Measurements from ENCODE around the gene LCK. TPM values are rescaled to one million over a fixed set of nuclear protein-coding genes. Genes with fewer than 3 reads are reported as not detected.

The LCK gene
- total and polyA plus RNA-seq, 3 experiments from 2014 or later = 288 to 937 (median 297) TPM

Other genes with a start within 250 kb of the LCK start
- gene KHDRBS1, start 237.4 kb upstream of the LCK start, total RNA-seq = 100 to 1,000 TPM; 210 TPM
- gene KHDRBS1, start 237.4 kb upstream of the LCK start, polyA plus RNA-seq = 117 TPM
- gene TMEM39B, start 178.3 kb upstream of the LCK start, total RNA-seq = 10 to 100 TPM; 23.4 to 25.8 TPM
- gene TMEM39B, start 178.3 kb upstream of the LCK start, polyA plus RNA-seq = 2.4 TPM
- gene KPNA6, start 143.2 kb upstream of the LCK start, total RNA-seq = 10 to 100 TPM; 91.8 to 96.7 TPM
- gene KPNA6, start 143.2 kb upstream of the LCK start, polyA plus RNA-seq = 29.3 TPM
- gene TXLNA, start 71.6 kb upstream of the LCK start, total RNA-seq = 10 to 100 TPM; 99.0 to 99.9 TPM
- gene TXLNA, start 71.6 kb upstream of the LCK start, polyA plus RNA-seq = 31.2 TPM
- 10 to 100 TPM; 20.6 to 21.0 TPM for gene CCDC28B, start 50.7 kb upstream of the LCK start, total RNA-seq
- gene CCDC28B, start 50.7 kb upstream of the LCK start, polyA plus RNA-seq = 14.7 TPM
- 1 to 10 TPM; 5.6 to 5.7 TPM for gene IQCC, start 45.6 kb upstream of the LCK start, total RNA-seq
- gene IQCC, start 45.6 kb upstream of the LCK start, polyA plus RNA-seq = 1.6 TPM
- under 1 TPM in 1 of 2 experiments, not detected in 1; 0.11 TPM for gene DCDC2B, start 42.2 kb upstream of the LCK start, total RNA-seq
- gene DCDC2B, start 42.2 kb upstream of the LCK start, polyA plus RNA-seq = 0.13 TPM
- 10 to 100 TPM; 10.9 to 12.2 TPM for gene TMEM234, start 28.9 kb upstream of the LCK start, total RNA-seq
- gene TMEM234, start 28.9 kb upstream of the LCK start, polyA plus RNA-seq = 6.5 TPM
- gene EIF3I, start 28.9 kb upstream of the LCK start, total RNA-seq = 100 to 1,000 TPM; 381 to 390 TPM
- 173 TPM for gene EIF3I, start 28.9 kb upstream of the LCK start, polyA plus RNA-seq
- gene FAM167B, start 4.0 kb upstream of the LCK start, total RNA-seq = under 1 TPM; 0.33 to 0.63 TPM
- gene FAM167B, start 4.0 kb upstream of the LCK start, polyA plus RNA-seq = not detected
- 100 to 1,000 TPM; 164 to 172 TPM for gene HDAC1, start 40.8 kb downstream of the LCK start, total RNA-seq
- 180 TPM for gene HDAC1, start 40.8 kb downstream of the LCK start, polyA plus RNA-seq
- 10 to 100 TPM; 11.6 to 12.1 TPM for gene MARCKSL1, start 85.0 kb downstream of the LCK start, total RNA-seq
- 45.8 TPM for gene MARCKSL1, start 85.0 kb downstream of the LCK start, polyA plus RNA-seq
- gene FAM229A, start 111.2 kb downstream of the LCK start, total RNA-seq = 1 to 10 TPM; 4.4 to 5.2 TPM
- 0.40 TPM for gene FAM229A, start 111.2 kb downstream of the LCK start, polyA plus RNA-seq
- gene TSSK3, start 111.3 kb downstream of the LCK start, total RNA-seq = 1 to 10 TPM in 1 of 2 experiments, under 1 TPM in 1; 0.33 to 1.1 TPM
- gene TSSK3, start 111.3 kb downstream of the LCK start, polyA plus RNA-seq = 0.44 TPM
- gene BSDC1, start 143.2 kb downstream of the LCK start, total RNA-seq = 10 to 100 TPM; 35.1 to 37.6 TPM
- gene BSDC1, start 143.2 kb downstream of the LCK start, polyA plus RNA-seq = 50.0 TPM
- gene ZBTB8B, start 213.8 kb downstream of the LCK start, total RNA-seq = not detected
- gene ZBTB8B, start 213.8 kb downstream of the LCK start, polyA plus RNA-seq = not detected

All from CD8-positive, alpha-beta memory T cell (primary cell).